ENCODE measurements around the gene ADAM11. TPM values are rescaled to one million over a fixed set of nuclear protein-coding genes. Genes with fewer than 3 reads are reported as not detected.

ADAM11 gene
- total RNA-seq, 1 donor from 2014 or later, result 0.41 TPM

DNA sequence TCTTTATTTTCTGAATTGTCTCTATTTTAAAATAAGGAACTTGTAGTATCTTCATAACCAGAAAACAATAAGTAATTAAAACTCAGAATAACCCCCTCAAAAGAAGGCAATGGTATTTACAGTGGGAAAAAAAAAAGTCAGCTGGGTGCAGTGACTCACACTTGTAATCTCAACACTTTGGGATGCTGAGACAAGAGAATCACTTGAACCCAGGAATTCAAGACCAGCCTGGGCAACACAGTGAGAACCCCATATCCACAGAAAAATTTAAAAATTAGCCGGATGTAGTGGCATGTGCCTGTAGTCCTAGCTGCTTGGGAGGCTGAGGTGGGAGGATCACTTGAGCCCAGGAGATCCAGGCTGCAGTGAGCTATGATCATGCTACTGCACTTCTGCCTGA lies 33.5 kb downstream of the ADAM11 start:
- Histone ChIP-seq H3K4me3 (no peak overlapping the region), H3K27ac (no peak overlapping the region), H3K36me3 (no peaks in the 10 kb centered on the region), H3K9me3 (no peaks in the 10 kb centered on the region), H3K27me3 (ENCODE audit: low read depth) (no peaks in the 10 kb centered on the region), H3K4me1 (peaks cover 22% of the 10 kb centered on the region)
- DNase-seq, result no peak
- intact Hi-C loops (cut with DNase I), result no loop called here
- no peak for ATAC-seq
- TF ChIP-seq, protein P1, sequence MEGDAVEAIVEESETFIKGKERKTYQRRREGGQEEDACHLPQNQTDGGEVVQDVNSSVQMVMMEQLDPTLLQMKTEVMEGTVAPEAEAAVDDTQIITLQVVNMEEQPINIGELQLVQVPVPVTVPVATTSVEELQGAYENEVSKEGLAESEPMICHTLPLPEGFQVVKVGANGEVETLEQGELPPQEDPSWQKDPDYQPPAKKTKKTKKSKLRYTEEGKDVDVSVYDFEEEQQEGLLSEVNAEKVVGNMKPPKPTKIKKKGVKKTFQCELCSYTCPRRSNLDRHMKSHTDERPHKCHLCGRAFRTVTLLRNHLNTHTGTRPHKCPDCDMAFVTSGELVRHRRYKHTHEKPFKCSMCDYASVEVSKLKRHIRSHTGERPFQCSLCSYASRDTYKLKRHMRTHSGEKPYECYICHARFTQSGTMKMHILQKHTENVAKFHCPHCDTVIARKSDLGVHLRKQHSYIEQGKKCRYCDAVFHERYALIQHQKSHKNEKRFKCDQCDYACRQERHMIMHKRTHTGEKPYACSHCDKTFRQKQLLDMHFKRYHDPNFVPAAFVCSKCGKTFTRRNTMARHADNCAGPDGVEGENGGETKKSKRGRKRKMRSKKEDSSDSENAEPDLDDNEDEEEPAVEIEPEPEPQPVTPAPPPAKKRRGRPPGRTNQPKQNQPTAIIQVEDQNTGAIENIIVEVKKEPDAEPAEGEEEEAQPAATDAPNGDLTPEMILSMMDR (IDR thresholded peaks at IDR 0.05), result no peak

- intact Hi-C loops (cut with DNase I), result no loop called here
- no peaks in the 10 kb centered on the region for H3K27me3 ChIP-seq (ENCODE audit: low read depth)
- DNase-seq (no peak), ATAC-seq (no peak)
- H3K4me1 ChIP-seq, result peaks cover 16% of the 10 kb centered on the region
- H3K36me3 ChIP-seq, result no peaks in the 10 kb centered on the region
- no peaks in the 10 kb centered on the region for H3K9me3 ChIP-seq
- H3K27ac ChIP-seq, result peak overlapping the region; percentile 79
- no peak overlapping the region for H3K4me3 ChIP-seq
- TF ChIP-seq, protein P1 (IDR thresholded peaks at IDR 0.05), result no peak
Measured at GRCh38 chr17:44793885-44794842, 35.4 kb downstream of the ADAM11 start.

DNA sequence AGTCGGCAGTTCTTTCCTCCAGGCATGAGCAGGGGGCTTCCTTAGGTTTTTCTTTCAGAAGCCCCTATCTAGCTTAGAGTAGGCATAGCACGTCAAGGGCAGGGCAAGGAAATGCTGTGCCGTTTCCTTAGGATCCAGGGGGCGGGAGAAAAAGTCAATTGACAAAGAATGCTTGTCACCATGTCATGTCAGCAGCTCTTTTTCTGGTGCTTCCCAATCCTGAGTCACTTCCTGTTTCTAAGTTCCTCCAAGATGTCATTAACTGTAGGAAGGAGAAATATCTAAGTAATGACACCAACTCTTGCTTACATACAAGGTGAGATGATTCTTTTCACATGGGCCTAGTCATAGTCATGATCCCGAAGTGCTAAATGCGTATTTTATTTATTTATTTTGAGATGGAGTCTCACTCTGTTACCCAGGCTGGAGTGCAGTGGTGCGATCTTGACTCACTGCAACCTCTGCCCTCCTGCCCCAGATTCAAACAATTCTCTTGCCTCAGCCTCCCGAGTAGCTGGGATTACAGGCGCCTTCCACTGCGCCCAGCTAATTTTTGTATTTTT lies 36.1 kb downstream of the ADAM11 start:
- TF ChIP-seq, protein P1 (IDR thresholded peaks at IDR 0.05), result no peak
- Histone ChIP-seq H3K36me3 (no peaks in the 10 kb centered on the region), H3K27me3 (ENCODE audit: low read depth) (no peaks in the 10 kb centered on the region), H3K9me3 (no peaks in the 10 kb centered on the region), H3K27ac (peak overlapping the region; percentile 79), H3K4me3 (no peak overlapping the region), H3K4me1 (peaks cover 16% of the 10 kb centered on the region)
- ATAC-seq (peak; percentile 64 to 76), DNase-seq (no peak)
- intact Hi-C loops (cut with DNase I), result no loop called here

DNA sequence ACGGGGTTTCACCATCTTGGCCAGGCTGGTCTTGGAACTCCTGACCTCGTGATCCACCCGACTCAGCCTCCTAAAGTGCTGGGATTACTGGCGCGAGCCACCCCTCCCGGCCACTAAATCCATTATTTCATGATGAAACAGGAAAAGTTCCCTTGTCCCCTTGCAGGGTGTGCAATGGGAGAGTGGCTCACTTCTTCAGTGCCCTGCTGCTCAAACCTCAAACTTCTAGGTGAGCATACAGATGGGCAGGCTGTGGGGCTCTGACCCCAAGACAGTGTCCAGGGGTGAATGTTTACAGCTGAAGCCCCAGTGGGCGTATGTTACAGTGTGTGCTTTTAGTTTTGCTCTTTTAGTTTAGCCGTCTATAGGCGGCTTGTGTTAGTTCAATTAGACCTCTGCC lies 36.6 kb downstream of the ADAM11 start:
- Histone ChIP-seq H3K9me3 (no peaks in the 10 kb centered on the region), H3K36me3 (no peaks in the 10 kb centered on the region), H3K27me3 (ENCODE audit: low read depth) (no peaks in the 10 kb centered on the region), H3K4me1 (peaks cover 16% of the 10 kb centered on the region), H3K4me3 (no peak overlapping the region), H3K27ac (peak overlapping the region; percentile 79)
- DNase-seq (no peak), ATAC-seq (no peak)
- TF ChIP-seq, protein P1 (IDR thresholded peaks at IDR 0.05), result no peak
- intact Hi-C loops (cut with DNase I), result no loop called here

GRCh38 chr17:44795928-44796327 lies 37.1 kb downstream of the ADAM11 start:
- TF ChIP-seq, protein P1 (IDR thresholded peaks at IDR 0.05), result no peak
- Histone ChIP-seq H3K27ac (no peak overlapping the region), H3K9me3 (no peaks in the 10 kb centered on the region), H3K4me1 (peaks cover 16% of the 10 kb centered on the region), H3K4me3 (no peak overlapping the region), H3K36me3 (no peaks in the 10 kb centered on the region), H3K27me3 (ENCODE audit: low read depth) (no peaks in the 10 kb centered on the region)
- ATAC-seq (no peak), DNase-seq (no peak)
- intact Hi-C loops (cut with DNase I), result no loop called here

Data from lower lobe of right lung (tissue), 2 donors.